HG02763 (cell line): ENCODE results near the gene FEM1B.

Source experiments
- ATAC-seq: cut with Tn5 transposase; IDR thresholded peaks from one replicate; pipeline ENCODE4 v1.9.1; 2021; ENCODE audit warnings: mild to moderate bottlenecking, moderate library complexity; ENCODE audit not compliant: unreplicated experiment

Gene FEM1B

DNA sequence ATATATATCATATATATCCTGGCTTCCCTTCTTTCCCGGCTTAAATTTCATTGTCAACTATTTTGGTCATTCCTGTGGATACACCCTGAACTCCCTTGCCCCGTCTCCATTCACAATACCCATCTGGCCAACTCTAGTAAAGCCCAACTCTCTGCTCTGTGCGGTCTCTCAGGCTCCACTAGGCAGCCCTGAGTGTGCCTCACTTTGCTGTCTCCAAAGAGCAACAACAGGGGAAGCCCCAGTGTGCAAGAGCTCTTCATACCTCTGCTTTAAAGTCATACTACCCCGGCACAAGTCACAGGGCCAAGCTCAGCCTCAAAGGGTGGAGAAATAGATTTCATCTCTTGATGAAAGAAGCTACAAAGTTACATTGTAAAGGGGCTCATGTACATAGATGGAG is 18.9 kb upstream of the FEM1B start:
- ATAC-seq = no peak

DNA sequence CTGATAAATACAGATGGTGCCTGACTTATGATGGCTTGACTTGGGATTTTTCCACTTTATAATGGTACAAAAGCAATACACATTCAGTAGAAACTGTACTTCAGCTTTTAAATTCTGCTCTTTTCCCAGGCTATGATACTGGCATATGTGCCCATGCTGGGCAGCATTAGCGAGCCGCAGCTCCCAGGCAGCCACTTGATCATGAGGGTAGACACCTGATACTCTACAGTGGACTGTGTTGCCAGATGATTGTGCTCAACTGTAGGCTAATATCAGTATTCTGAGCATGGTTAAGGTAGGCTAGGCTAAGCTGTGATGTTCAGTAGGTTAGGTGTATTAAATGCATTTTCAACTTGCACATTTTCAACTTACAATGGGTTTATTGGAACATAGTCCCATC is 17.7 kb upstream of the FEM1B start:
- no peak for ATAC-seq

DNA sequence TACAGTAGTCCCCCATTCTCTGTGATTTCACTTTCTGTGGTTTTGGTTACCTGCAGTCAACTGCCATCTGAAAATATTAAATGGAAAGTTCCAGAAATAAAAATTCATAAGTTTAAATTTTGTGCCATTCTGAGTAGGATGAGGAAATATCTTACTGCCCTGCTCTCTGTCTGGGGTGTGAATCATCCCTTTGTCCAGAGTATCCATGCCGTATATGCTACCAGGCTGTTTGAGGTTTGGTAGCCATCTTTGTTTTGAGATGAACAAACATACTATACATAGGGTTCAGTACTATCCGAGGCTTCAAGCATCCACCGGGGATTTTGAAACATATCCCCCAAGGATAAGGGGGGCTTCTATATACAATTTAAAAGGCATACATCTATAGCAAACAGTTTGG is 16.3 kb upstream of the FEM1B start:
- no peak for ATAC-seq

DNA sequence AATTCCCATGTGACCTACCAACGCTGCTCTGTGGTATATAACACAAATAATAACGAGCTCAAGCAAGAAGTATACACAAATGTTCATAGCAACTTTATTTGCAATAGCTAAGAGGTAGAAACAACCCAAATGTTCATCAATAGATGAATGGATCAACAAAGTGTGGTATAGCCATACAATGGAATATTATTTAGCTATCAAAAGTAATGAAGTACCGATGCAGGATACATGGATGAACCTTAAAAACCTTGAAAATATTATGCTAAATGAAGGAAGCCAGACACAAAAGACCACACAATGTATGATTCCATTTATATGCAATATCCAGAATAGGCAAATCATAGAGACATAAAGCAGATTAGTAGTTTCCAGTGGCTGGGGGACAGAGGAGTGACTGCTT is 15.6 kb upstream of the FEM1B start:
- no peak for ATAC-seq

DNA sequence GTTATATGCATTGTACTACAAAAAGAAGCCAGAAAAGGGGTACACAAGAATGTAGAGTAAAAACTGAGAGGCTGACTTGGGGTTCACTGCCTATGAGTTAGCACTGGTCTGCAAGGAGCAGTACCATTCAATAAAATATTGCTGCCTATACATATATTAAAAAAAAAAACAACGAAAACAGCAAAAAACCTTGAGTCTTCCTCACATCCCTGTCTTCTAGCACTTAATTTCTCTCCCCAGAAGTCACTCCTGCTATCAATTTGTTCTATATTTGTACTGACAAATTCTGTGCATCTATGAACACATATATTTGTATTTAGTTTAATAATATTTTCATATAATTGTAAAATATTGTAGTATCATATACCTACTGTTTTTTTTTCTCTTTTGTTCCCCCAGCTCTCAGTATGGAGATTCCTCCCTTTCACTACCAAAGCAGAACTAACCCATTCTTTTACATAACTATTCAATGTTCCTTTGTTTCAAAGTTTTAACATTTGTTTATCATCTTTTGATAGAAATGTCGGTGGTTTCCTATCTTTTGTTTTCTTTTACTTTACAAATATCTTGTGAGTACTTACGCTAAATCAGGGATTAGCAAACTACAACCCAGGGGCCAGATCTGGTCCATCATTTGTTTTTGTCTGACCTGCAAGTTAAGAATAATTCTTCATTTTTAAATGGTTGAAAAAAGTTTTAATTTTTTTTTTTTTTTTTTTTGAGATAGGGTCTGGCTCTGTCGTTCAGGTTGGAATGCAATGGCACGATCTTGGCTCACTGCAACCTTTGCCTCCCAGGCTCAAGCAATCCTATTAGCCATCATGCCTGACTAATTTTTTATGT is 14.8 kb upstream of the FEM1B start:
- ATAC-seq = no peak

DNA sequence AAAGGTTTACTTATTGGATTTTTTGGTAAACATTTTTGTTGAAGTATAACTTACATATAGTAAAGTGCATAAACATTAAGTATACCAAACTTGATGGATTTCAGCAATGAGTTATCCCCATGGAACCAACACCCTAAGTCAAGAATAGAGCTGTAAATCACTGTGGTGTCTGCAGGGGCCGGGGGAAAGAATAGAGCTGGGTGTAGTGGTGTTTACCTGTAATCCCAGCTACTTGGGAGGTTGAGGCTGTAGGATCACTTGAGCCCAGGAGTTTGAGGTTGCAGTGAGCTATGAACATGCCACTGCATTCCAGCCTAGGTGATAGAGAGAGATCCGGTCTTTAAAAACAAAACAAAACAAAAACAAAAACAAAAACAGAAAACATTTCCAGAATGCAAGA is 13.3 kb upstream of the FEM1B start:
- no peak for ATAC-seq

DNA sequence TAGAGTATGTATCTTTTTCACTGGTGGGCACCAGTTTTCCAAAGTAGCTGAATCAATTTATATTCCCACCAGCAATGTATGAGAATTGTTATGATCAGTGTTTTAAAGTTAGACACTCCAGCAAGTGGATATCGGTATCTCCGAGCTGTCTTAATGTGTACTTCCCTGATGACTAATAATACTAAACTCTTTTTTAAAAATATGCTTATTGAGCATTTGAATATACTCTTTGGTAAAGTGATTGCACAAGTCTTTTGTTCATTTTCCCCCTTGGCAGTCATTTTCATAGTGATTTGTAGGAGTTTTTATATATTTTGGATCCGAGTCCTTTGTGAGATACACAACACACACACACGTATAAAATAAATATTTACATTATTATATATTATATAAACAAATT is 12.5 kb upstream of the FEM1B start:
- ATAC-seq = no peak

DNA sequence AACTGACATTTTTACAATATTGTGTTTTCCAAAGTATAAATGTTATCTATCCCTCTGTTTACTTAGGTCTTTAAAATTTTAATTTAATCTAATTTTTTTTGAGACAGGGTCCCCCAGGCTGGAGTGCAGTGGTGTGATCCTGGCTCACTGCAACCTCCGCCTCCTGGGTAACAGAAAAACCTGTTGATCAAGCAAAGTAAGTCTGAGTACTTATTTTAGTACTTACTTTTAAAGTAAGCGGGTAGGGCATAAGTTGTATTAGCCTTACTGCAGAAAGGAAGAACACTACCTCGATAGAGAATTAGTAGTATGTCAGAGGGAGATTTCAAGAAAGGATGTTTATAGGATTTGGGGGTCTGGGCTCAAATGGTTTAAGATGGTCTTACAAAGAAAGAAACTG is 11.9 kb upstream of the FEM1B start:
- no peak for ATAC-seq

DNA sequence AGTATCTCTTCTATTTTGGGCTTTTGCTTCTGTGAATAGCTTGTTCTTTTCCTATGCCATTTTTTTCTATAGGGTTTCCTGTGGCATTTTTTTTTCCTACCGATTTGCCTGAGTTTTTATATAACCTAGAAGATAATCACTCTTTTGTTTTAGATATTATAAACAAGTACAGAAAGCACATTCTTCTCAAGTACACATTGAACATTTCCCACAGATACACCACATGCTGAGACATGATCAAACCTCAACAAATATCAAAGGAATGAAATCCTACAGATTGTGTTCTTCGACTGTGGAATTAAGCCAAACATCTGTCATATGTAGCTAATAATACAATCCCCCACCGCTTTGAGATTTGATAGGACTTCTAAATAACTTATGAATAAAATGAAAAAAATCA is 9.1 kb upstream of the FEM1B start:
- no peak for ATAC-seq

DNA sequence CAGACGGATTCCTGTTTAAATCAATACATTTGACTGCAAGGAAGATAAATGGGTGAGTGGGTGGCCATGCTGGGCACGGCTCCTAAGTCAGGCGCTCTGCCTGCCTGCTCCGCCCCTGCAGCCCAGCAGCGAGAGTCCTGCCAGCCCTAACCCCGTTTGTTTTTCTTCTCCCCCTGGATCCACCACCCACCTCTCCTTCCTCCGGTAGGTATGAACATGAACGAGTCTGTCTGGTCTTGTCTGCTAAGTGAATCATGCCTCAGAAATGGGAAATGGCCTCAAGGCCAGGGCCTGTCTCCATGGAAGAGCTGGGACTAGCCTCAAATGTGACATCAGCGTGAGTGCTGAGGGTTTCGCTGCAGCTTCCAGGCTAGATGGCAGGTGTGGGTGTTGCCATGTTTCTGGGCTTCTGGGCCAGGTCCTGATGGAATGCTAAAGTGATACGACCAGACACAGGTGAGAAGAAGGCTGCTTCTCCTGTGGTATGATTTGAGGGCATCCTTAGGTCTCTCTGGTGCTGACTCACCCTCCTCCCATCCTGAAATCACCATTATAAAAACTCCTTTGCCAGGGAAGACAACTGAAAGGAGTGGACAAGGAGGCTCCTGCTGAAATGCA is 5.6 kb upstream of the FEM1B start:
- ATAC-seq = no peak

DNA sequence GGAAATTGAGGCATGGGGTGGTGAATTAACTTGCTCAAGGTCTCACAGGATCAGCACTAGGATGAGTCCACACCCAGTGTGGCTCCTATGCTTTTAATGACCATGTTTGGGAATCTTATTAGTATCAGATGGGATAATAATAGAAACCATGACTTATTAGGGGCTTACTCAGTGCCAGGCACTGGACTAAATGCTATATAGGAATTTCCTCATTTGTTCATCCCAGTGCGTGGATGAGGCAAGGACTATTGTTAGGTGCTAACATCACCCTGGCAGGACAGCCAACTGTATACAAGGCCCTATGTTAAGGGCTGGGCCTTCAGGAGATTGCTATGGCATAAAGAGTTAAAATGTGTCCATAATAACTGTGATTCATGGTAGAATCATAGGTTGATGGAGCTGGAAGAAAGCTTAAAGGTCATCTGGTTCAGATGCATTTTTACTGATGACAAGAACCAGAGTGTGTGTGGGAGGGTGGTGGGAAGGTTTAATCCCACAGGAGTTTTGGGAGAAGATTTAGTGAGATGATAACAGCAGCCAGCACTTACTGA is 4.7 kb upstream of the FEM1B start:
- ATAC-seq = no peak

DNA sequence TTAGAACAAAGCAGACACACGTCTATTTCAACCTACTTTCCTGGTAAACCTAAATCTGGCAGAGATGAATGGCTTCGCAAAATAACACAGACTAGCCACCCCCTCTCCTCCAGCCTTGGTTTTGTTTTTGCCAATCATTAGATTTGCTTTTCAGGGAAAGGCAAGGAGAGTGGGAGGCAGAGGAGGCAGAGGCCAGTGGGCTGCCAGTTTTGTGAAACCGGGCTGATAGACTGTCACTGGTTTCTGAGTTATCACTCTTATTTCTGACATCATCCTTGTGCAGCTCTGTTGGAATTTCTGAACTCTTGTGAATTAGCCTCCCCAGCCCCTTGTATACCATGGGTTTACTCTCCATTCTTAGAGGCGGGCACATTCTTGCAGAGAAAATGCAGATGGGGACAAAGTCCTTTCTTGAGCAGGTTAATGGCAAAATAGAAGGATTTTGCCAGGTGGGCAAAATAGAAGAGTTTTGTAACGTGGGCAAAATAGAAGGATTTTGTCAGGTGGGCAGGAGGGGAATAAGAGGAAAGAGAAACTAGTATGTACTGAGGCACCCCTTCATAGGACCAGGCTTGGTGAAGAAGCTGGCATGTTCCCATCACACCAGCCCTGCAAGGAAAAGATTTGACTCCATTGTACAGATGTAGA is 3.2 kb upstream of the FEM1B start:
- no peak for ATAC-seq

DNA sequence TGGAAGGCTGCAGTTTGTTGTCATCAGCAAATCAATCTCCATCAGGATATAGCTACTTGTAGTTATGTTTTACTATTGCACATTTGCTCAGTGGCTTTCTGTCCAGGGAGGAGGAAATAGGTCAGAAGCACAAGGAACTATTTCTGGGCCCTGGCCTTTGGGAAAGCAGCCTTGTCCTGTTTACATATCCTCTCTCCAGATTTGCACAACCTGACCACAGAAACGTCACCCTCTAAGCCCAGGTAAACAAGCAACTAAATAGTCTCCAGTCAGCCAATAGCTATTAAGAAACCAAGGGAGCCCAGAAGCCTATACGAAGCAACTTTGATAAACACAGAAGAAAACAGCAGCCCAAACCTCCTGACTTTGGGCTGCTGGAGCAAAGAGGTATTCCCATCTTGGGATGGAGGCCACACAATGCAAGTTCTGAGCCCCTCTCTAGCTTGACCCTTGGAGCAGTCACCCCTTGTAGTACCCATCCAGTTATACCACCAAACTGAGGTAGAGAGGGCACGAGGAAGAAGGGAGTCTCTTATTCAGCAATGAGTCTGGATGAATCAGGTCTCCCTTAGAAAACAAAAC is 2.3 kb upstream of the FEM1B start:
- no peak for ATAC-seq

DNA sequence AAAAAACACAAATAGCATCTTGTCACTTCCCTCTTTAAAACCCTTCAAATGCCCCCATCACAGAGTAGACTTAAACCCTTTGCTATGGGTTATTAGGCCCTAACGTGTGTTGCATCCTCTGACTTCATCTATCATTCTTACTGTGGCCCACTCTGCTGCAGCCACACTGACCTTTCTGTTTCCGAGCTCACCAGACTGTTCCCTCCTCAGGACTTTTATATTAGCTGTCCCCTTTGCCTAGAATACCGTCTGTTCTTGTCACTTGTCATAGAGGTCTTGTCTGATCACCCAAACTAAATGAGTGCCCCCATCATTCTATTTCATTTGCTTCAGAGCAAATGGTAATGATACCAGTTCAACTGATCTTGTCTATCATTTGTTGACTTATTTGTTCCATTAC is 877 bp upstream of the FEM1B start:
- ATAC-seq = no peak

DNA sequence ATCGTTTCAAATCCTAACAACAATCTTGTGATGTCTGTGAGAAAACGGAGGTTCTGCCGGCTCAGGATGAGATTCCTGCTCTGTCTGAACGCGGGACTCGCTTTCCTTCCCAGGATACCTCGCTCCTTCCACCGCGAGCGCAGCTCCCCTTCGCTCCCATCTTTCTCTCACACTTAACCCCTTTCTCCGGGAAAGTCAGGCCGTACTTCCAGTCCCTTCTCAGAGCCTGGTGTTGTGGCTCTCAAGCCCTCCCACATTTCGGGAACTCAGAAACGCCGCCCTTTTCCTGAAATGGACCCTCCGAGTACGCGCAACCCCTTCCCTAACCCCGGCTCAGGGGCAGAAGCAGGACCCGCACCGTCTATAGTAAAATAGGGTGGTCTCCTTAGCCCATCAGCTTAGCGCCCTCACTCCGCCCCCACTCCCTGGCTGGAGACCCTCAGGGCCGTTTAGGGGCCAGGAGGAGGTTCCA is 378 bp upstream of the FEM1B start:
- no peak for ATAC-seq

DNA sequence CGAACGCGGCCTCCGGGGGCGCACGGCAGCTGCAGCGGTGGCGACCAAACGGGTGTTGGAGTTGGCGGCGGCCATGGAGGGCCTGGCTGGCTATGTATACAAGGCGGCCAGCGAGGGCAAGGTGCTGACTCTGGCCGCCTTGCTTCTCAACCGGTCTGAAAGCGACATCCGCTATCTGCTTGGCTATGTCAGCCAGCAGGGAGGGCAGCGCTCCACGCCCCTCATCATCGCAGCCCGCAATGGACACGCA is 725 bp downstream of the FEM1B start:
- ATAC-seq = no peak

DNA sequence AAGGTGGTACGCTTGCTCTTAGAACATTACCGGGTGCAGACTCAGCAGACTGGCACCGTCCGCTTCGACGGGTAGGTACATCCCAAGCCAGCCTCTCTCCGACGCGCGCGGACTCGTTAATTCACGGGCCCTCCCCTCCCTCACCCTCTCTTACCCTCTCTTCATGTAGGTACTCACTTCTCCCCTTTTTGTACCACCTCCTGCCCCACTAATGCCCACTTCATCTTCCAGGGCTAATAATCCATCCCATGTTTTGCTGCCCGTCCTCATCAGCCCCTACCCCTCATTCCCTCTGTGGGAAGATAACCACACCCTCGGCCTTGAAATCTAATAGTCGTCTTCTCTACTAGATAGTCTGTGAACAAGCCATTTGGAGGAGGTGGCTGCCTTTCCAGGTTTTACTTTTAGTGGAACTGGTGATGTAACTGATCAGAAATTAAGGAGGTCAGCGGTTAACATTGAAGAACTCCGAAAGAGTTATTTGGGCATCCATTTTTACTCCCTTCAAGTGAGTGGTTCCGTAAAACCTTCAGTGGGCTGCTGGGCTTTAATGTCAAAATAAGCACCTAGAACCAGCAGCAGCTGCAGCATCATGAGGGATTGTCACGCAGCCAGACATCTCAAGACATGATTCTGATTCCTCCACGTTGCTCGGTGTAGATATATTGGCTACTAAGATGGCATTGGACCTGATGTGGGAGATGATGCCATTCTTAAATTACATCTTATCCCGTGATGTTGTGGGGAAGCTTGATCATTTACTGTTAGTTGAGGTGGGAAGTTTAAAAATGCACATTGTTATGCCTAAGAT is 1.3 kb downstream of the FEM1B start:
- ATAC-seq = no peak

DNA sequence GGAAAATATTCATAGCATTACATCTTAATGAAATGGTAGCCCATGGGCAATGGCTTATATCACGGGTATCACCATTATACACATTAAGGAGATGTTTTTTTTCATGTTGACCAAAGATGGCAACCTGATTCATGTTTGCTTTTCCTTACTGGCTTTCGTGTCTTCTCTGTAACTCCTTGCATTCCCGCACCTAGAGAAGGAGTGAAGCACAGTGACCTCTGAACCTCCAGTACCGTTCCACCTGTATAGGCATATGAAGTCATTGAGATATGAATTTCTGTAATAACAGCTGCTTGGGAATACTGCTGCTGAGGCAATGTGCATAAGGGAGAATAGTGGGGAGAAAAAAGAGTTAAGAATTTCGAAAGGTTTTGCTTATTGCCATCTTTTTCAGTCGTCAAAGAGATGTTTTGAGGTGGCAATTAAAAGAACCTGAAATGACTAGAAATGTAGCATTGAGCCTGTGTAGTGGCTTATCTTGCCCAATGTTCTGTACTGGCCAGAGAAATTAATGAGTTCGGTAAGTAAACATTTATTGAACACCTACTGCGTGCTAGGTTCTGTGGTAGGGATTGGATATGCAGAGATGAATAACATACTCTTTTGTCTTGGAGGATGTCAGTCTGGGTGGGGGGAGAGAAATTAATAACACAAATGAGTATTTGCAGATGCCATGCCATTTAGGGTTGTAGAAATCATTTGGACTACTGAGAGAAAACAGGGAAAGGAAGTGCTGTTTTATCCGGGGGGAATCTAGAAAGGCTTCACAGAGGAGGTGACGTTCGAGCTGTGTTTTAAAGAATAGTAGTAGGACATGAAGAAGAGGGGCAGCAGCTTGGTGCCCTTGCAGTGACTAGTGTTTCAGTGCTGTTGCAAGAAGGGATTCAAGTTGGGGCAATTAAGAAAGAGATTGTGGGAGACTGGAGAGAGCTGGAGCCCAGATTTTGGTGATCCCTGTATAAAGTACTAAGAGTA is 2.5 kb downstream of the FEM1B start:
- no peak for ATAC-seq

DNA sequence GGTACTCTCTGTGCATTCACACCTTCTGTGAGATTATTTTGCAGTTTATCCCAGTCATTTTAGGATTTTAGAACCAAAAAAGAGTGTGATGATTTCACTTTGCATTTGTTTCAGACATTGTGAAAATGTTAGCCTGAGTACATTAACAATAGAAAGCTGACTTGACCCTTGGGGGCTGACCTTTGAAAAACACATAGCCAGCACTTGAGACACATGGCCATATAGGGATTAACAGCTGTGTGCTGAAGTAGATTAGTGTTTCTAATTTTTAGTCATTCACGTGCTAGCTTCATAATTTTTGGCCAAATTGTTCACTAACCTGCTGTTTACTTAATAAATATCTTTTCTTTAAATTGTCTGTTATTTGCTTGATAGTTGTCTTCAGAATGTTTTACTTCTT is 3.5 kb downstream of the FEM1B start:
- no peak for ATAC-seq

DNA sequence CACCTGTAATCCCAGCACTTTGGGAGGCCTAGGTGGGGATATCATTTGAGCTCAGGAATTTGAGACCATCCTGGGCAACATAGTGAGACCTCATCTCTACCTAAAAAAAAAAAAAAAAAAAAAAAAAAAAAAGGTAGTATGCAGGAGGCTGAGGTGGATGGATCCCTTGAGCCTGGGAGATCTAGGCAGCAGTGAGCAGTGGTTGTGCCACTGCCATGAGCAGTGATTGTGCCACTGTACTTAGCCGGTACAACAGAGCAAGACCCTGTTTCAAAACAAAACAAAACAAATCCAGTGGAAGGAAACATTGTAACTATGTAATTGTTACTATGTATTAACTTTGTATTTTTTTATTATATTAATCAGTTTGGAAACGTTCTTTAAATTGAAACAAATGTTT is 5.9 kb downstream of the FEM1B start:
- no peak for ATAC-seq
